SU-DHL-6 (cell line): ENCODE results near the gene NTRK2.

Source experiments
- H2AFZ ChIP-seq: fragments of 200-600 bp; sonication (generic); 2 replicates; pipeline ENCODE4 v1.6.1; 2014; ENCODE audit warnings: low read depth, mild to moderate bottlenecking, moderate library complexity, mixed read lengths, antibody characterized with exemption, low read length; ENCODE audit not compliant: severe bottlenecking
- H3F3A ChIP-seq: fragments of 200-600 bp; shearing (Covaris generic); 2 replicates; pipeline ENCODE4 v1.6.0; 2016; ENCODE audit warnings: antibody characterized with exemption, mild to moderate bottlenecking; ENCODE audit not compliant: insufficient read depth
- H3K27ac ChIP-seq: fragments of 200-600 bp; sonication (generic); 2 replicates; pipeline ENCODE4 v1.5.1; 2016; ENCODE audit warnings: low read depth, mild to moderate bottlenecking, low read length, moderate library complexity, mixed read lengths
- H3K27me3 ChIP-seq: fragments of 200-600 bp; sonication (generic), shearing (Covaris generic); 2 replicates; pipeline ENCODE4 v1.6.0; 2014; ENCODE audit warnings: mild to moderate bottlenecking, low read length
- H3K36me3 ChIP-seq: fragments of 200-600 bp; sonication (generic); 2 replicates; pipeline ENCODE4 v1.6.1; 2014; ENCODE audit warnings: mild to moderate bottlenecking, low read length, mixed read lengths
- H3K4me2 ChIP-seq: fragments of 300-600, 200-600 bp; shearing (Covaris generic), sonication (generic); 2 replicates; pipeline ENCODE4 v1.6.0; 2014; ENCODE audit warnings: low read length, low read depth, mild to moderate bottlenecking; ENCODE audit not compliant: poor library complexity, severe bottlenecking
- H3K4me3 ChIP-seq: fragments of 200-600 bp; sonication (generic); 2 replicates; pipeline ENCODE4 v1.5.1; 2014; ENCODE audit warnings: antibody characterized with exemption, low read length, mild to moderate bottlenecking, mixed read lengths; ENCODE audit not compliant: insufficient read depth, poor library complexity, severe bottlenecking
- H3K79me2 ChIP-seq: fragments of 200-600 bp; sonication (generic); 2 replicates; pipeline ENCODE4 v1.6.1; 2014; ENCODE audit warnings: mild to moderate bottlenecking, low read length, moderate library complexity; ENCODE audit not compliant: insufficient read depth
- H3K9ac ChIP-seq: fragments of 200-600 bp; sonication (generic); 2 replicates; pipeline ENCODE4 v1.7.0; 2014; ENCODE audit warnings: mild to moderate bottlenecking, low read length
- H3K9me2 ChIP-seq: fragments of 200-600 bp; sonication (generic); replicated peaks from 2 replicates; pipeline ENCODE4 v1.6.1; 2014; ENCODE audit warnings: low read length; ENCODE audit not compliant: insufficient read depth
- H3K9me3 ChIP-seq: fragments of 200-600 bp; sonication (generic); 2 replicates; pipeline ENCODE4 v1.6.1; 2014; ENCODE audit warnings: low read length, mixed read lengths; ENCODE audit not compliant: insufficient read depth
- H4K20me1 ChIP-seq: fragments of 200-600 bp; sonication (generic); 2 replicates; pipeline ENCODE4 v1.6.1; 2014; ENCODE audit warnings: low read depth, mild to moderate bottlenecking, antibody characterized with exemption, low read length, moderate library complexity, mixed read lengths
- EZH2phosphoT487 ChIP-seq: fragments of 200-600 bp; sonication (generic), shearing (Covaris generic); conservative IDR thresholded peaks from 2 replicates; pipeline ENCODE4 v1.6.1; 2018; ENCODE audit warnings: mild to moderate bottlenecking, antibody characterized with exemption, low read length, moderate library complexity, mixed read lengths
- TF ChIP-seq, protein P1 (sequence below): fragments of 200-600 bp; sonication (generic); IDR thresholded peaks from one replicate; pipeline ENCODE4 v1.5.1; 2017; ENCODE audit warnings: antibody characterized with exemption, mild to moderate bottlenecking, low read length, moderate library complexity; ENCODE audit not compliant: insufficient read depth, poor library complexity, severe bottlenecking

The NTRK2 gene

DNA sequence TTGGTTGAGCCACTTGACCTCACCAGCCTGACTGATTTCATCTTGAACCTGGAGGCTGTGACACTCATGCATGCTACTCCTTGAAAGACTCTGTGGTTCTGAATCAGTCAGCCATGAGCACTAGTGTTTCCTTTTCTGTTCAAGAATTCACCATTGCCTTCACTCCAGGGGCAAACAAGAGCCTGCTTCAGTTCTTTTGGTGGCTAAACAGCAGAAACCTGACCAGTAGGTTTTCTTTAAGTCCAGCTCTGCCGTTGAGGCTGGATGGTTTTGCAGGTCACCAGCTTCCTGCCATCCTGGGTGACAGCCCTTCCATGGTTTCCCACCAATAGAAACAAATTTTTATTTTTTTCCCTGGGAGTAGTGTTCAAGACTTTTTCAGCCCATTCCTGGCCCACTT lies 10.0 kb downstream of the NTRK2 start:
- no peak overlapping the region for H3K4me3 ChIP-seq
- no peak overlapping the region for H3K9ac ChIP-seq
- no peak overlapping the region for H2AFZ ChIP-seq
- H3K27ac ChIP-seq = no peak overlapping the region
- no peaks in the 10 kb centered on the region for H3F3A ChIP-seq
- no peaks in the 10 kb centered on the region for H4K20me1 ChIP-seq
- H3K9me2 ChIP-seq = no peaks in the 10 kb centered on the region
- no peaks in the 10 kb centered on the region for H3K79me2 ChIP-seq
- H3K36me3 ChIP-seq = no peaks in the 10 kb centered on the region
- H3K27me3 ChIP-seq = no peaks in the 10 kb centered on the region
- H3K4me2 ChIP-seq = no peak overlapping the region
- no peaks in the 10 kb centered on the region for H3K9me3 ChIP-seq
- TF ChIP-seq, protein P1, sequence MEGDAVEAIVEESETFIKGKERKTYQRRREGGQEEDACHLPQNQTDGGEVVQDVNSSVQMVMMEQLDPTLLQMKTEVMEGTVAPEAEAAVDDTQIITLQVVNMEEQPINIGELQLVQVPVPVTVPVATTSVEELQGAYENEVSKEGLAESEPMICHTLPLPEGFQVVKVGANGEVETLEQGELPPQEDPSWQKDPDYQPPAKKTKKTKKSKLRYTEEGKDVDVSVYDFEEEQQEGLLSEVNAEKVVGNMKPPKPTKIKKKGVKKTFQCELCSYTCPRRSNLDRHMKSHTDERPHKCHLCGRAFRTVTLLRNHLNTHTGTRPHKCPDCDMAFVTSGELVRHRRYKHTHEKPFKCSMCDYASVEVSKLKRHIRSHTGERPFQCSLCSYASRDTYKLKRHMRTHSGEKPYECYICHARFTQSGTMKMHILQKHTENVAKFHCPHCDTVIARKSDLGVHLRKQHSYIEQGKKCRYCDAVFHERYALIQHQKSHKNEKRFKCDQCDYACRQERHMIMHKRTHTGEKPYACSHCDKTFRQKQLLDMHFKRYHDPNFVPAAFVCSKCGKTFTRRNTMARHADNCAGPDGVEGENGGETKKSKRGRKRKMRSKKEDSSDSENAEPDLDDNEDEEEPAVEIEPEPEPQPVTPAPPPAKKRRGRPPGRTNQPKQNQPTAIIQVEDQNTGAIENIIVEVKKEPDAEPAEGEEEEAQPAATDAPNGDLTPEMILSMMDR = no peak
- TF ChIP-seq EZH2phosphoT487 = no peak

DNA sequence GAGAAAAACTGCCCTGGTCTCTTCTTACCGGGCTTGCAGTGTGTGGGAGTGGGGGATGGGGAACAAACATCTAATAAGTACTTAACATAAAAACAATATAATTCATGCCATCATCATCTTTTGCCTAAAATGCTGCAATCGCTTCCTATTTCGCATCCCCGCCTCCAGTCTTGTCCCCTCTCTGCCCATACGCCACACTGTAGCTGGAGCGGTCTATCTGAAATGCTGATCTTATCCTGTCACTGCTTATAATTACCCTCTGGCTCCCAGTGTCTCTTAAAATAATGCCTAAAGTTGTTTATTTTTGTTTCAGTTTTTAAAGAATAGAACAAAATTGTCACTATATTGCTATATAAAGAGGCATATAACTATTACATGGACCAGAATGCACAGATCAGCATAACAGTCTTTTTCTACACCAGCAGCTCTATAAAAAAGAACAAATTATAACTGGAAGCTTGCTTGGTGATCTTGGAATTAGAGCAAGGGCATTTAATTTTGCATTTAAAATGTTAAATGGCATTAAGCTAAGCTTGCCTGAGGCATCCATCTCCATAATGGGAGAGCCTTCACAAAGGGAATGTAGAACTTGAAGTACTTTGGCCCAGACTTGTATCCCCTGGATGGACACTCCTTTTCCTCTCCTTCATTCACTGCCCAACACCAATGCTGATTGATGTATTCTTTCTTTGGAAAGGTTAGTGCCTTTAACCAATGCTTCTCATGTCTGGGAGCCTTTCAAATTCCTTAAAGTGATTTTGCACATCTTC lies 12.2 kb downstream of the NTRK2 start:
- no peaks in the 10 kb centered on the region for H3F3A ChIP-seq

DNA sequence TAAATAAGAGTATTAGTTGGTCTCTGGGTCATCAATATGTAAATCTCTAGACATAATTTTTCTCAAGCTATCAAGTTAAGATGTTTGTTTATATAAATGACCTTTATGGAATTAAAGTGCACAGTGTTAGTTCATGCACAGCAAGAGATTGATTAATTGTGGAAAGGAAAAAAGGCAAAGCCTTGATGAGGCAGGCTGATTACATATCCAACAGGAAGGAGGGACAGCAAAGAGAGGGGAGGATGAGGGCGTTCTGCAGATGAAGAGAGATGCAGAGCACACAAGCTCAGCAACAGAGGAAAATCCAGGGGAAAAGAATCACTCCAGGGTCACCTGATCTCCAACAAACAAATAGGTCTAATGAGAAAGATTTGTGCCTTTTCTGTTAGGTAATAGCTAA lies 16.5 kb downstream of the NTRK2 start:
- no peak overlapping the region for H3K27ac ChIP-seq
- H3K4me2 ChIP-seq = no peak overlapping the region
- H2AFZ ChIP-seq = no peak overlapping the region
- no peaks in the 10 kb centered on the region for H4K20me1 ChIP-seq
- H3K36me3 ChIP-seq = no peaks in the 10 kb centered on the region
- no peaks in the 10 kb centered on the region for H3K9me2 ChIP-seq
- no peaks in the 10 kb centered on the region for H3F3A ChIP-seq
- H3K79me2 ChIP-seq = no peaks in the 10 kb centered on the region
- H3K9me3 ChIP-seq = no peaks in the 10 kb centered on the region
- no peak overlapping the region for H3K9ac ChIP-seq
- TF ChIP-seq, protein P1 = no peak
- TF ChIP-seq EZH2phosphoT487 = no peak
- H3K4me3 ChIP-seq = no peak overlapping the region
- no peaks in the 10 kb centered on the region; the same call in 1 of the 2 replicates for H3K27me3 ChIP-seq

More for the DNA sequence above, 12.2 kb downstream of the NTRK2 start:
- Histone ChIP-seq H2AFZ (no peak overlapping the region), H3K4me3 (no peak overlapping the region), H3K9ac (no peak overlapping the region), H3K4me2 (no peak overlapping the region), H3K9me3 (no peaks in the 10 kb centered on the region), H3K9me2 (no peaks in the 10 kb centered on the region), H3K27ac (no peak overlapping the region), H4K20me1 (no peaks in the 10 kb centered on the region), H3K36me3 (no peaks in the 10 kb centered on the region), H3K79me2 (no peaks in the 10 kb centered on the region), H3K27me3 (no peaks in the 10 kb centered on the region; the same call in 1 of the 2 replicates)
- no peak for TF ChIP-seq EZH2phosphoT487
- TF ChIP-seq, protein P1 = no peak
